GM12878 (cell line): ENCODE measurements around the gene WWOX. TPM values are rescaled to one million over a fixed set of nuclear protein-coding genes. Genes with fewer than 3 reads are reported as not detected.

Experiments
- ATAC-seq: fragments of 200-7000 bp; cut with Tn5 transposase; 3 replicates; pipeline ENCODE4 v1.9.1; 2020; ENCODE audit warnings: mild to moderate bottlenecking, moderate library complexity
- BruUV-seq: library from RNA; stranded (reverse); fragments of 400-500 nt; replicated peaks from 2 replicates; lab custom pipeline; 2021; lab: Mats Ljungman, UMichigan
- CTCF ChIA-PET: fragments of 300-600 bp; sonication (Branson Sonifier 250); formaldehyde crosslinking; extraction: SDS; loops from one replicate; lab custom pipeline; 2021; ENCODE audit warnings: inconsistent platforms; lab: Yijun Ruan, JAX
- POLR2A ChIA-PET: fragments of 350-600 bp; formaldehyde crosslinking; extraction: SDS; loops from one replicate; lab custom pipeline; 2021; ENCODE audit warnings: inconsistent platforms; lab: Charles Lee
- RAD21 ChIA-PET: fragments of 300-600 bp; sonication (Branson Sonifier 250); formaldehyde crosslinking; loops from one replicate; lab custom pipeline; 2023; ENCODE audit warnings: antibody characterized with exemption; ENCODE audit not compliant: unreplicated experiment; lab: Charles Lee
- SMC1A ChIA-PET: fragments of 300-600 bp; sonication (Branson Sonifier 250); formaldehyde crosslinking; loops from one replicate; lab custom pipeline; 2023; ENCODE audit not compliant: unreplicated experiment, uncharacterized antibody; lab: Charles Lee
- DNase-seq: peaks from one replicate; pipeline ENCODE4 v3.0.0-alpha.2; 2011; ENCODE audit warnings: low read depth, low spot score
- FAIRE-seq: peaks from 3 replicates; lab custom pipeline; 2011; peaks lifted over from hg19 to GRCh38; lab: Jason Lieb, UNC
- H2AFZ ChIP-seq: 2 replicates; pipeline ENCODE4 v1.6.0; 2011; ENCODE audit warnings: low read depth, low read length, control low read depth; ENCODE audit not compliant: control insufficient read depth
- H3K27ac ChIP-seq: 2 replicates; pipeline ENCODE4 v1.5.1; 2011; ENCODE audit warnings: control low read depth; ENCODE audit not compliant: control insufficient read depth, insufficient read depth
- H3K27me3 ChIP-seq, 2 experiments: replicated peaks in 1 of 2; 2 replicates each; pipeline versions ENCODE4 v1.6.0 to v1.6.1; 2011; ENCODE audit warnings: low read length in 1 of 2; ENCODE audit not compliant: control insufficient read depth in 2 of 2, insufficient read depth in 2 of 2
- H3K36me3 ChIP-seq, 2 experiments: 2 replicates each; pipeline ENCODE4 v1.5.1; 2011; ENCODE audit warnings: low read length in 1 of 2; ENCODE audit not compliant: control insufficient read depth in 2 of 2, insufficient read depth in 2 of 2
- H3K4me1 ChIP-seq: 2 replicates; pipeline ENCODE4 v1.6.1; 2011; ENCODE audit warnings: mild to moderate bottlenecking, low read length, moderate library complexity, mixed read lengths; ENCODE audit not compliant: control insufficient read depth, insufficient read depth
- H3K4me2 ChIP-seq: 2 replicates; pipeline ENCODE4 v1.6.0; 2011; ENCODE audit warnings: control low read depth; ENCODE audit not compliant: control insufficient read depth, insufficient read depth
- H3K4me3 ChIP-seq: fragments of 200-600 bp; sonication (generic); 2 replicates; pipeline ENCODE4 v1.5.1; 2016
- H3K79me2 ChIP-seq: 2 replicates; pipeline ENCODE4 v1.6.0; 2011; ENCODE audit warnings: low read length; ENCODE audit not compliant: control insufficient read depth, insufficient read depth
- H3K9ac ChIP-seq: 2 replicates; pipeline ENCODE4 v1.8.0; 2011; ENCODE audit warnings: low read length, control low read depth, mixed read lengths; ENCODE audit not compliant: control insufficient read depth, insufficient read depth
- H3K9me3 ChIP-seq: replicated peaks from 3 replicates; pipeline ENCODE4 v1.5.1; 2011; ENCODE audit warnings: mild to moderate bottlenecking, low read length; ENCODE audit not compliant: control insufficient read depth, insufficient read depth
- H4K20me1 ChIP-seq: 2 replicates; pipeline ENCODE4 v1.6.0; 2011; ENCODE audit not compliant: control insufficient read depth, insufficient read depth
- BACH1 ChIP-seq: fragments of 450-650 bp; IDR thresholded peaks from 2 replicates; pipeline ENCODE4 v1.6.1; 2017; ENCODE audit warnings: mild to moderate bottlenecking, borderline replicate concordance
- CBFB ChIP-seq: IDR thresholded peaks from 2 replicates; pipeline ENCODE4 v1.6.1; 2016; ENCODE audit warnings: antibody characterized with exemption, low read depth
- CREM ChIP-seq: IDR thresholded peaks from 2 replicates; pipeline ENCODE4 v1.6.1; 2014; ENCODE audit warnings: antibody characterized with exemption, low read depth
- CTCF ChIP-seq, 3 experiments: IDR thresholded peaks in 2 of 3; conservative IDR thresholded peaks in 1 of 3; 2 replicates each; pipeline ENCODE4 v1.5.1; 2011; ENCODE audit warnings: low read depth in 3 of 3, low read length in 3 of 3, mild to moderate bottlenecking in 3 of 3, control low read depth in 2 of 3, moderate library complexity in 2 of 3, inconsistent platforms in 1 of 3, mixed read lengths in 1 of 3; ENCODE audit not compliant: control insufficient read depth in 2 of 3, insufficient read depth in 1 of 3; ENCODE audit errors: extremely low read depth in 1 of 3
- E4F1 ChIP-seq: fragments of 450-650 bp; IDR thresholded peaks from 2 replicates; pipeline ENCODE4 v1.6.1; 2018; ENCODE audit warnings: borderline replicate concordance, mild to moderate bottlenecking; ENCODE audit not compliant: partially characterized antibody
- HCFC1 ChIP-seq: fragments of 150-350 bp; IDR thresholded peaks from 2 replicates; pipeline ENCODE4 v1.6.1; 2014; ENCODE audit warnings: low read length
- IRF3 ChIP-seq: fragments of 450-650 bp; IDR thresholded peaks from 2 replicates; pipeline ENCODE4 v1.6.1; 2014; ENCODE audit warnings: mild to moderate bottlenecking
- IRF4 ChIP-seq: IDR thresholded peaks from 2 replicates; pipeline ENCODE4 v1.6.1; 2011; ENCODE audit warnings: low read depth, low read length
- JUNB ChIP-seq: IDR thresholded peaks from 2 replicates; pipeline ENCODE4 v1.6.1; 2016; ENCODE audit warnings: antibody characterized with exemption, mild to moderate bottlenecking
- MAX ChIP-seq: IDR thresholded peaks from 2 replicates; pipeline ENCODE4 v1.6.1; 2012; ENCODE audit warnings: low read depth, low read length, improper control_type of control experiment
- MEF2B ChIP-seq: fragments of 450-650 bp; IDR thresholded peaks from 2 replicates; pipeline ENCODE4 v1.6.1; 2018; ENCODE audit warnings: mild to moderate bottlenecking, moderate library complexity; ENCODE audit not compliant: partially characterized antibody, poor library complexity, severe bottlenecking
- MXI1 ChIP-seq: fragments of 150-350 bp; IDR thresholded peaks from 2 replicates; pipeline ENCODE4 v1.6.1; 2011; ENCODE audit warnings: low read depth, mild to moderate bottlenecking, inconsistent platforms, low read length, improper control_type of control experiment
- POLR2AphosphoS5 ChIP-seq: IDR thresholded peaks from 2 replicates; pipeline ENCODE4 v1.6.1; 2011; ENCODE audit warnings: mild to moderate bottlenecking, low read length, inconsistent platforms
- SMC3 ChIP-seq: IDR thresholded peaks from 2 replicates; pipeline ENCODE4 v1.6.1; 2011; ENCODE audit warnings: low read length, improper control_type of control experiment, borderline replicate concordance
- TBL1XR1 ChIP-seq: IDR thresholded peaks from 2 replicates; pipeline ENCODE4 v1.6.1; 2012; ENCODE audit warnings: low read depth, low read length, improper control_type of control experiment
- TCF12 ChIP-seq: IDR thresholded peaks from 2 replicates; pipeline ENCODE4 v1.6.1; 2011; ENCODE audit warnings: low read depth, mild to moderate bottlenecking, low read length
- USF2 ChIP-seq: IDR thresholded peaks from 2 replicates; pipeline ENCODE4 v1.6.1; 2011; ENCODE audit warnings: low read depth, low read length, improper control_type of control experiment, borderline replicate concordance
- WRNIP1 ChIP-seq: IDR thresholded peaks from 2 replicates; pipeline ENCODE4 v1.6.1; 2011; ENCODE audit warnings: low read depth, low read length, improper control_type of control experiment, borderline replicate concordance
- WGBS: methylation state at CpG from one replicate; pipeline ENCODE4 v1.1.6; 2016; ENCODE audit warnings: low lambda C conversion rate; ENCODE audit not compliant: insufficient replicate concordance, insufficient coverage; ENCODE audit errors: missing lambda C conversion rate; 5-methylcytosine and 5-hydroxymethylcytosine counted together
- in situ Hi-C: fragments of 300-500 bp; cut with MboI; formaldehyde crosslinking; loops from 9 replicates; pipeline ENCODE4 v1.14.3; 2018; ENCODE audit warnings: mixed read lengths
- intact Hi-C: fragments of 100-400 bp; cut with micrococcal nuclease; formaldehyde crosslinking; loops from one replicate; pipeline ENCODE4 v1.14.2; 2022; ENCODE audit not compliant: unreplicated experiment
- polyA plus RNA-seq, 11 experiments: library from polyadenylated mRNA; depleted of rRNA in 4 of 11; unstranded in 6 of 11; stranded (reverse) in 5 of 11; fragments of >200 nt; fragmentation: Nextera tagmentation in 4 of 11; fragmentation: Illumina TruSeq in 1 of 11; extraction: Ambion mirVana in 4 of 11; extraction: Trizol in 1 of 11; gene quantifications; 1 replicate in 1 of 11; 2 replicates in 10 of 11; pipeline versions ENCODE4 v1.2.1 to v1.2.3, GENCODE V29; 2011 to 2016; ENCODE audit warnings: inconsistent platforms in 2 of 11, missing spikeins in 2 of 11, low read depth in 1 of 11
- total RNA-seq, 4 experiments: library from RNA; depleted of rRNA in 3 of 4; stranded (reverse); fragments of >200 nt in 3 of 4; fragmentation: Illumina TruSeq in 1 of 4; extraction: Trizol in 1 of 4; gene quantifications; 2 replicates each; pipeline versions ENCODE4 v1.2.1 to v1.2.3, GENCODE V29; 2013 to 2021

The WWOX gene
- total and polyA plus RNA-seq, 10 of the 15 experiments (the other 5 are each of a cell fraction or from before 2014, with no cell fraction given): 2.8 to 24.4 (median 17.8) TPM

GRCh38 chr16:78494674-78495073 is 395.2 kb downstream of the WWOX start:
- no peaks in the 10 kb centered on the region for H3K4me1 ChIP-seq
- H3K9me3 ChIP-seq: no peaks in the 10 kb centered on the region
- H3K9ac ChIP-seq: no peak overlapping the region
- no peak overlapping the region for H3K4me2 ChIP-seq
- H3K27ac ChIP-seq: no peak overlapping the region
- DNase-seq (no peak), FAIRE-seq (no peak), ATAC-seq (no peak)
- in situ Hi-C loops: no loop called here
- CTCF ChIA-PET: interaction anchor here (0.6 to 1.0 kb wide), 2 partner anchors 10 to 18 kb away, joined by 3 read pairs; no protein-coding TSS in a partner anchor
- no peak overlapping the region for H2AFZ ChIP-seq
- no peaks in the 10 kb centered on the region for H3K27me3 ChIP-seq
- H3K4me3 ChIP-seq: no peak overlapping the region
- SMC1A ChIA-PET: no interaction called here
- WGBS: 59% methylated on average over 10 of the region's 10 CpGs
- intact Hi-C loops: no loop called here
- RAD21 ChIA-PET: no interaction called here
- POLR2A ChIA-PET: no interaction called here
- H4K20me1 ChIP-seq: no peaks in the 10 kb centered on the region
- BruUV-seq: no TSS peak
- H3K36me3 ChIP-seq: no peaks in the 10 kb centered on the region
- H3K79me2 ChIP-seq: no peaks in the 10 kb centered on the region
- TF ChIP-seq BACH1 (no peak), CBFB (no peak), WRNIP1 (no peak), MEF2B (no peak), E4F1 (no peak), POLR2AphosphoS5 (no peak), IRF3 (no peak), MAX (no peak), JUNB (no peak), CREM (no peak), HCFC1 (no peak), TCF12 (no peak), USF2 (no peak), IRF4 (no peak), TBL1XR1 (no peak), CTCF (IDR thresholded peaks at IDR 0.05 in 2 of 3, conservative IDR thresholded peaks at IDR 0.05 in 1 of 3; ENCODE audit: control insufficient read depth in 2 of 3, extremely low read depth in 1 of 3, insufficient read depth in 1 of 3, low read depth in 3 of 3, low read length in 3 of 3) (no peak), SMC3 (no peak), MXI1 (no peak)
